Hepatocyte (in vitro differentiated cells): ENCODE results near the gene DOCK2. TPM values are rescaled to one million over a fixed set of nuclear protein-coding genes. Genes with fewer than 3 reads are reported as not detected.

ENCODE experiments used
- DNase-seq: peaks from one replicate; pipeline ENCODE4 v3.0.0-alpha.2; 2016; ENCODE audit warnings: low spot score
- H2AFZ ChIP-seq: fragments of 200-600 bp; sonication (generic); 2 replicates; pipeline ENCODE4 v1.6.0; 2016; ENCODE audit warnings: antibody characterized with exemption, mild to moderate bottlenecking
- H3K27ac ChIP-seq: fragments of 200-600 bp; sonication (generic); 2 replicates; pipeline ENCODE4 v1.5.1; 2016; ENCODE audit warnings: mild to moderate bottlenecking
- H3K27me3 ChIP-seq: fragments of 200-600 bp; sonication (generic); 2 replicates; pipeline ENCODE4 v1.6.1; 2016
- H3K36me3 ChIP-seq: fragments of 200-600 bp; sonication (generic); replicated peaks from 2 replicates; pipeline ENCODE4 v1.5.1; 2016; ENCODE audit warnings: low read depth; ENCODE audit not compliant: insufficient read depth
- H3K4me1 ChIP-seq: fragments of 200-600 bp; sonication (generic); 2 replicates; pipeline ENCODE4 v1.5.1; 2016; ENCODE audit warnings: mild to moderate bottlenecking, moderate library complexity; ENCODE audit not compliant: insufficient read depth
- H3K4me2 ChIP-seq: fragments of 200-600 bp; sonication (generic); 2 replicates; pipeline ENCODE4 v1.6.0; 2016
- H3K4me3 ChIP-seq: fragments of 200-600 bp; sonication (generic); 2 replicates; pipeline ENCODE4 v1.5.1; 2016; ENCODE audit warnings: mild to moderate bottlenecking
- H3K79me2 ChIP-seq: fragments of 200-600 bp; sonication (generic); 2 replicates; pipeline ENCODE4 v1.6.0; 2017; ENCODE audit warnings: mild to moderate bottlenecking
- H3K9me2 ChIP-seq: fragments of 200-600 bp; sonication (generic); replicated peaks from 2 replicates; pipeline ENCODE4 v1.6.0; 2017; ENCODE audit warnings: mild to moderate bottlenecking; ENCODE audit not compliant: insufficient read depth
- H3K9me3 ChIP-seq: fragments of 200-600 bp; sonication (generic); 2 replicates; pipeline ENCODE4 v1.5.1; 2016; ENCODE audit warnings: low read depth, mild to moderate bottlenecking
- H4K20me1 ChIP-seq: fragments of 200-600 bp; sonication (generic); 2 replicates; pipeline ENCODE4 v1.6.0; 2016; ENCODE audit warnings: mild to moderate bottlenecking; ENCODE audit not compliant: insufficient read depth, poor library complexity, severe bottlenecking
- CTCF ChIP-seq: fragments of 200-600 bp; sonication (generic); IDR thresholded peaks from 2 replicates; pipeline ENCODE4 v1.5.1; 2016; ENCODE audit warnings: antibody characterized with exemption, mild to moderate bottlenecking; ENCODE audit not compliant: poor library complexity
- EZH2 ChIP-seq: fragments of 200-600 bp; sonication (generic); IDR thresholded peaks from 2 replicates; pipeline ENCODE4 v1.6.1; 2016; ENCODE audit warnings: antibody characterized with exemption, mild to moderate bottlenecking, borderline replicate concordance
- EZH2phosphoT487 ChIP-seq: fragments of 200-600 bp; sonication (generic); IDR thresholded peaks from one replicate; pipeline ENCODE4 v1.6.1; 2018; ENCODE audit warnings: antibody characterized with exemption, mild to moderate bottlenecking, low read depth, moderate library complexity; ENCODE audit not compliant: unreplicated experiment, severe bottlenecking
- WGBS: methylation state at CpG from one replicate; pipeline ENCODE4 v1.1.6; 2016; ENCODE audit warnings: low lambda C conversion rate; ENCODE audit errors: missing lambda C conversion rate; 5-methylcytosine and 5-hydroxymethylcytosine counted together
- polyA plus RNA-seq: library from polyadenylated mRNA; unstranded; fragments of >200 nt; fragmentation: Nextera tagmentation; extraction: Ambion mirVana; gene quantifications from 2 replicates; pipeline ENCODE4 v1.2.1, GENCODE V29; 2016
- total RNA-seq: library from RNA; depleted of rRNA; stranded (reverse); fragments of >200 nt; gene quantifications from 2 replicates; pipeline ENCODE4 v1.2.3, GENCODE V29; 2014

DOCK2 gene
- total and polyA plus RNA-seq, 2 experiments from 2014 or later = 0.60 TPM; not detected in 1

GRCh38 chr5:170110403-170111087, 473.5 kb downstream of the DOCK2 start:
- Histone ChIP-seq H3K4me3 (no peak overlapping the region), H3K27ac (no peak overlapping the region), H3K9me2 (no peaks in the 10 kb centered on the region), H3K9me3 (no peaks in the 10 kb centered on the region), H3K79me2 (no peaks in the 10 kb centered on the region), H3K36me3 (no peaks in the 10 kb centered on the region), H4K20me1 (no peaks in the 10 kb centered on the region), H3K4me2 (no peak overlapping the region), H2AFZ (no peak overlapping the region), H3K27me3 (no peaks in the 10 kb centered on the region), H3K4me1 (no peaks in the 10 kb centered on the region)
- no peak for DNase-seq
- TF ChIP-seq EZH2 (no peak), EZH2phosphoT487 (no peak)
- WGBS = 67% methylated on average over 3 of the region's 3 CpGs

- no peaks in the 10 kb centered on the region for H3K9me3 ChIP-seq
- no peaks in the 10 kb centered on the region for H3K36me3 ChIP-seq
- no peak for TF ChIP-seq EZH2
- TF ChIP-seq CTCF = no peak
- no peak for TF ChIP-seq EZH2phosphoT487
- H3K4me1 ChIP-seq = no peaks in the 10 kb centered on the region
- no peak overlapping the region for H3K4me2 ChIP-seq
- no peak overlapping the region for H3K27ac ChIP-seq
- no peak overlapping the region for H2AFZ ChIP-seq
- no peak overlapping the region for H3K4me3 ChIP-seq
- DNase-seq = no peak
- no peaks in the 10 kb centered on the region for H3K9me2 ChIP-seq
- no peaks in the 10 kb centered on the region for H3K79me2 ChIP-seq
- H3K27me3 ChIP-seq = no peaks in the 10 kb centered on the region
- no peaks in the 10 kb centered on the region for H4K20me1 ChIP-seq
- 63% methylated on average over 8 of the region's 8 CpGs for WGBS
Measured at GRCh38 chr5:170111088-170111785, 474.2 kb downstream of the DOCK2 start.

- Histone ChIP-seq H3K4me2 (no peak overlapping the region), H3K79me2 (no peaks in the 10 kb centered on the region), H3K27ac (no peak overlapping the region), H3K4me3 (no peak overlapping the region), H2AFZ (no peak overlapping the region), H3K9me2 (no peaks in the 10 kb centered on the region), H3K4me1 (no peaks in the 10 kb centered on the region), H3K27me3 (no peaks in the 10 kb centered on the region), H4K20me1 (no peaks in the 10 kb centered on the region), H3K9me3 (no peaks in the 10 kb centered on the region), H3K36me3 (no peaks in the 10 kb centered on the region)
- DNase-seq = no peak
- TF ChIP-seq EZH2phosphoT487 = no peak
- no peak for TF ChIP-seq CTCF
- no peak for TF ChIP-seq EZH2
- 66% methylated on average over 6 of the region's 6 CpGs for WGBS
Measured at GRCh38 chr5:170112876-170113521, 475.9 kb downstream of the DOCK2 start.

GRCh38 chr5:170113522-170113900, 476.4 kb downstream of the DOCK2 start:
- 75% methylated on average over 3 of the region's 3 CpGs for WGBS
- Histone ChIP-seq H3K36me3 (no peaks in the 10 kb centered on the region), H3K4me1 (no peaks in the 10 kb centered on the region), H2AFZ (no peak overlapping the region), H4K20me1 (no peaks in the 10 kb centered on the region), H3K9me2 (no peaks in the 10 kb centered on the region), H3K27me3 (no peaks in the 10 kb centered on the region), H3K4me2 (no peak overlapping the region), H3K4me3 (no peak overlapping the region), H3K9me3 (no peaks in the 10 kb centered on the region), H3K79me2 (no peaks in the 10 kb centered on the region), H3K27ac (no peak overlapping the region)
- no peak for TF ChIP-seq CTCF
- no peak for DNase-seq
